C4-2B (cell line): ENCODE measurements around the gene PSMD8.

Experiments used
- H3K27ac ChIP-seq: fragments of 450-650 bp; 2 replicates; pipeline ENCODE4 v1.5.1; 2017
- ZFX ChIP-seq: fragments of 450-650 bp; IDR thresholded peaks from 2 replicates; pipeline ENCODE4 v1.6.1; 2017
- TF ChIP-seq, protein P1 (sequence below): fragments of 450-650 bp; conservative IDR thresholded peaks from 2 replicates; pipeline ENCODE4 v1.5.1; 2017; ENCODE audit warnings: mild to moderate bottlenecking

PSMD8 gene

DNA sequence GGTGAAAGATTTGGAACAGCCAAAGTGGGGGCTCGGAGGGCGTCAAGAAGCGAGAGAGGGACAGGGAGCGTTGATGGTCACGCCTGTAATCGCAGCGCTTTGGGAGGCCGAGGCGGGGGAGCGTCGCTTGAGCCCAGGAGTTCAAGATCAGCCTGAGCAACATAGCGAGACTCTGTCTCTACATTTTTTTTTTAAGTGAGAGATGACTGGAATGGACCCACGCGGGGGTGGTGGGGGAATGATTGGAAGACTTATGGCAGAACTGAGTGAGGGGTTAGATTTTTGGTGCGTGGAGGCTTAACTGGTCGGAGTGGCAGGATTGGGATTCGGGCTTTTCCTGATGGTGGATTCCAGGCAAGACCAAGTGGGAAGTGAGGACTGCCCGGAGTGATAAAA, 725 bp downstream of the PSMD8 start:
- TF ChIP-seq ZFX = peak; percentile 59; the same call in 1 of the 2 replicates
- TF ChIP-seq, protein P1, sequence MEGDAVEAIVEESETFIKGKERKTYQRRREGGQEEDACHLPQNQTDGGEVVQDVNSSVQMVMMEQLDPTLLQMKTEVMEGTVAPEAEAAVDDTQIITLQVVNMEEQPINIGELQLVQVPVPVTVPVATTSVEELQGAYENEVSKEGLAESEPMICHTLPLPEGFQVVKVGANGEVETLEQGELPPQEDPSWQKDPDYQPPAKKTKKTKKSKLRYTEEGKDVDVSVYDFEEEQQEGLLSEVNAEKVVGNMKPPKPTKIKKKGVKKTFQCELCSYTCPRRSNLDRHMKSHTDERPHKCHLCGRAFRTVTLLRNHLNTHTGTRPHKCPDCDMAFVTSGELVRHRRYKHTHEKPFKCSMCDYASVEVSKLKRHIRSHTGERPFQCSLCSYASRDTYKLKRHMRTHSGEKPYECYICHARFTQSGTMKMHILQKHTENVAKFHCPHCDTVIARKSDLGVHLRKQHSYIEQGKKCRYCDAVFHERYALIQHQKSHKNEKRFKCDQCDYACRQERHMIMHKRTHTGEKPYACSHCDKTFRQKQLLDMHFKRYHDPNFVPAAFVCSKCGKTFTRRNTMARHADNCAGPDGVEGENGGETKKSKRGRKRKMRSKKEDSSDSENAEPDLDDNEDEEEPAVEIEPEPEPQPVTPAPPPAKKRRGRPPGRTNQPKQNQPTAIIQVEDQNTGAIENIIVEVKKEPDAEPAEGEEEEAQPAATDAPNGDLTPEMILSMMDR = no peak
- peak overlapping the region; percentile 91 for H3K27ac ChIP-seq

DNA sequence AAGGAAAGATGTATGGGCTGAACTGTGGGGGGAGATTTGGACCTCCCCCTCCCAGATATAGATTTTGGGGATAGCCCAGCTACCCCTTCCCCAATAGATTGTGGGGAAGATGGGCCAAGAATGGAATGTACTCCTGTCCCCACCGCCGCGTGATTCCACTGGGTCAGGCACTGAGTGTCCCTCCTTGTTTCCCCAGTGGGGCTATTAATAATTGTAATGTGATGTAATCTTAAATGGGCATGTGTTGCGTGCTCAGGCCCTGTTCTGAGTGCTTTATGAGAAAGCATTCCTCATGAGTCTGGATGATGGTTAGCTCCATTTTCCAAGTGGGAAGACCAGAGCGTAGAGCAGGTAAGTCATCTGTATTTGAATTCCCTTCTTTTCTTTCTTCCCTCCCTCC, 1.4 kb downstream of the PSMD8 start:
- peak overlapping the region; percentile 91 for H3K27ac ChIP-seq
- TF ChIP-seq, protein P1 = no peak
- no peak for TF ChIP-seq ZFX

DNA sequence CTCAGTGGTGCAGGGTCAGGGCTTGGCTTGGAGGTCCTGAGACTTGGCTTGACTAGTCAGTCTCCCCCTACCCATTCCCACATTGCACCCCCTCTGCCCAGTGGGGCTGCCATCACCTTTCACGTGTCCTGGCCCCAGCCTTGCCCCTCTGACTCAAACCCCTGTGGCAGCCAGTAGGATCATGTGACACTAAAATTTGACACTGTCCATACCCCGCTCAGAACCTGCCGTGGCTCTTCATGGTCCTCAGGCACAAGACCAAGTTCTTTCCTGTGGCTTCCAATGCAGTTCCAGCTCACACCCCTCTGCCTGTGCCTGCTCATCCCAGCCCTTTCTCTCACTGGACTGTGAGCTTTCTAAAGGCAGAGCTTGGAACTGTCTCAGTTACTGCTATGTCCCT, 2.2 kb downstream of the PSMD8 start:
- no peak for TF ChIP-seq ZFX
- TF ChIP-seq, protein P1 = no peak
- H3K27ac ChIP-seq = peak overlapping the region; percentile 91

DNA sequence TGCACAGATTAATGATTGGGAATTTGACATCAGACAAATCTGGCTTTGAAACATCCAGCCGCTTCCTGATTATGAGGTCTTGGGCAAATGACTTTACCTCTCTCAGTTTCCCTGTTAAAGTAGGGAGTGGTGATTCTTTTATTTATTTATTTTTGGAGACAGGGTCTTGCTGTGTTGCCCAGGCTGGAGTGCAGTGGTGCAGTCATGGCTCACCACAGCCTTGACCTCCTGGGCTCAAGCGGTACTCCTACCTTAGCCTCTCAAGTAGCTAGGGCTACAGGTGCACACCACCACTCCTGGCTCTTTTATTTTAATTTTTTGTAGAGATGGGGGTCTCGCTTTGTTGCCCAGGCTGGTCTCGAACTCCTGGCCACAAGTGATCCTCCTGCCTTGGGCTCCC, 2.7 kb downstream of the PSMD8 start:
- no peak overlapping the region for H3K27ac ChIP-seq
- TF ChIP-seq ZFX = no peak
- TF ChIP-seq, protein P1 = no peak

DNA sequence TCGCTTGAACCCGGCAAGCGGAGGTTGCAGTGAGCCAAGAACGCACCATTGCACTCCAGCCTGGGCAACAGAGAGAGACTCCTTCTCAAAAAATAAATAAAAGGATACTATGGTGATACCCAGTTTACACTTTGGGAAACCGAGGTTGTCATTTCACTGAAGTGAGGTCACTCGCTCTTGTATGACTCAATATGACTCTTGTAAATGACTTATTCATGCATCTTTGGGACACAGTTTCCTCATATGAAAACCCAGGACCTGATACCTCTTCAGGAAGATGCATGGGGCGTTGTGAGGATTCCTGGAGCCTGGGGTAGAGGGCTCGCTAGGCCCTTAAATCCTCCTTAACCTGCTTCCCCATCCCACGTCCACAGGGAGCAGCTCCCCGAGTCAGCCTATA, 4.5 kb downstream of the PSMD8 start:
- no peak overlapping the region for H3K27ac ChIP-seq
- TF ChIP-seq ZFX = no peak
- TF ChIP-seq, protein P1 = no peak

DNA sequence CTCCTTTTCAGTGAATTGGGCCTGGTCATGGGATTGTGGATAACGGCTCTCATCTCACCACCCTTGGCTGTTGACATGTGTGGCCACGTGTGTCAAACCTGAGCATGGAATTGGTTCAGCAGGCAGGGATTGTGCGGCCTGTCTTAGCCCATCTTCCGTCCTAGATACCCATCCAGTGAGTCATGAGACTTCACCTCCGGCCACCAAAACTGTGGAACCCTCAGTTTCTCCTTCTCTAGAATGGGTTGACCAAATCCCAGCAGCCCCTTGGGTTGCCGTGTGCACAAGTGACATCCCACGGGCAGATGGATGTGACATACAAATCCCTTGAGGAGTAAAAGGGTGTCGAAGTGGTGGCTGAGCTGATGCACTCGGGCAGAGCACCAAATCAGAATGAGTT, 6.8 kb downstream of the PSMD8 start:
- no peak overlapping the region for H3K27ac ChIP-seq
- TF ChIP-seq, protein P1 = no peak
- TF ChIP-seq ZFX = no peak

DNA sequence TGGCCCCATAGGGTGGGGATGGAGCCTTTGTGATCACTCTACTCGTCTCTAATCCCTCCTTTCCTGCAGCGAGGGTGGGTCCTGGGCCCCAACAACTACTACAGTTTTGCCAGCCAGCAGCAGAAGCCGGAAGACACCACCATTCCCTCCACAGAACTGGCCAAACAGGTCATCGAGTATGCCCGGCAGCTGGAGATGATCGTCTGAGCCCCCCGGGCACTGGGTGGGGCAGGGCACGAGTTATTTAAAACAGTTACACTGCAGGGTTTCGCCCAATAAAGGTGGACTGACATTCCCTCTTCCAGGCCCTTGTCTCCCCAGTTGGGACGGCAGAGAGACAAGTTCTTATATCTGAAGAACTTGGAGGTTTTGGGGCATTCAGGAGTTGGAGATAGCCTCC, 8.8 kb downstream of the PSMD8 start:
- no peak overlapping the region for H3K27ac ChIP-seq
- TF ChIP-seq, protein P1 = no peak
- TF ChIP-seq ZFX = no peak
